IPS-15b (cell line): Measurements from ENCODE around the gene SLC5A1.
"Not testable (repeated sequence)": the region's sequence is repeated elsewhere in the genome, so short reads cannot be mapped to it uniquely, and the experiment has no call there.

ENCODE experiments used
- H3K27me3 ChIP-seq: one replicate; pipeline ENCODE4 v1.6.1; 2013; ENCODE audit warnings: low read length; ENCODE audit not compliant: control insufficient read depth, insufficient read depth
- H3K36me3 ChIP-seq: one replicate; pipeline ENCODE4 v1.6.1; 2013; ENCODE audit warnings: low read length; ENCODE audit not compliant: control insufficient read depth, insufficient read depth
- H3K4me1 ChIP-seq: one replicate; pipeline ENCODE4 v1.6.1; 2013; ENCODE audit warnings: mild to moderate bottlenecking, low read length; ENCODE audit not compliant: control insufficient read depth, insufficient read depth
- H3K4me3 ChIP-seq: one replicate; pipeline ENCODE4 v1.5.1; 2013; ENCODE audit warnings: low read depth, low read length
- H3K9ac ChIP-seq: one replicate; pipeline ENCODE4 v1.6.1; 2013; ENCODE audit warnings: low read depth, mild to moderate bottlenecking, low read length
- H3K9me3 ChIP-seq: one replicate; pipeline ENCODE4 v1.6.1; 2013; ENCODE audit warnings: mild to moderate bottlenecking, low read length; ENCODE audit not compliant: control insufficient read depth, insufficient read depth

Gene SLC5A1

DNA sequence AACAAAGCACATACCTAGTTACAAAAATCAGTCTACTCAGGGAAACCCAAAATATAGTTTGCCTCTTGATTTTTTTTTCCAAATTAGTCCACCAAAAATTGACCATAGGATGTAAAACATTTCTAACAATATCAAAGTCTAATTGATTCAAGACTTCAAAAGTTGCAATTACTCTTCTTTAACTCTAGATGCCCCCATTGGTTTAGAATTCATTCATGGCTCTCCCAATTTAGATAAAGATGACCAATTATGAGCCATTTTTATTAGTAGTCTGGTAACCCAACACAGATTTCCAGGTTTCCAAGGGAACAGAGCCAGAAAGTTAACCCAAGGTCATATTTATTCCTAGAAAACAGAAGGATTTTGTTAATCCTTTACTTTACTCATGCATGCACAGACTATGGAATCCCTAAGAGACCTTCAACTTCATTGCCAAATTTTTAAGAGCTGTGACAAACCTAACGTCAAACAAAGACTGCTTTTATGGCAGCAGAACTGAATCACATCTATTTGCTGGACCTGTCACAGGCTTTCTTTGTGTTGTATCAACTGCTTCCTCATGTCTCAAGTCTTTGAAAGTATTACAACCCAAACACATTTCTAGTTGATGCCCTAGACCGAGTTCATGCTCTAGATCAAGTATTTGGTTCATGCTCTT lies 60.7 kb downstream of the SLC5A1 start:
- Histone ChIP-seq H3K9me3 (no peaks in the 10 kb centered on the region), H3K27me3 (peaks cover 8% of the 10 kb centered on the region), H3K4me1 (peaks cover 2% of the 10 kb centered on the region), H3K9ac (no peak overlapping the region), H3K36me3 (no peaks in the 10 kb centered on the region), H3K4me3 (no peak overlapping the region)

GRCh38 chr22:32106930-32107329 lies 63.9 kb downstream of the SLC5A1 start:
- Histone ChIP-seq H3K4me3 (no peak overlapping the region), H3K27me3 (peaks cover 2% of the 10 kb centered on the region), H3K36me3 (no peaks in the 10 kb centered on the region), H3K9me3 (no peaks in the 10 kb centered on the region), H3K4me1 (peaks cover 2% of the 10 kb centered on the region), H3K9ac (no peak overlapping the region)

DNA sequence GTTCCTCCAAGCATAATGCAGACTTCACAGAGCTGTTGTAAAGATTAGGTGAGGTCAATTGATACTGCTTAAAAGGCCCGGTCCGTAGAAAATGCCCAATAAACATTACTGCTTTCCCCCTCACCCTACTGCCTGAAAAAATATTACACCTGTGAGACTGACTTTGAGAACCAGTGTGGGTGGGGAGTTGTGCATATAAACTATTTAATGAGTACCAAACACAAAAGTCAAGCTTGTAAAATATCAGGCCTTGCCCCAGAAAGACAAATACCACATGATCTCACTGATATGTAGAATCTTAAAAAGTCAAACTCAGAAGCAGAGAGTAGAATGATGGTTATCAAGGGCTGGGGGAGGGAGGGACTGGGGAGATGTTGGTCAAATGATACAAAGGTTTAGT lies 69.3 kb downstream of the SLC5A1 start:
- no peak overlapping the region for H3K9ac ChIP-seq
- H3K9me3 ChIP-seq = no peaks in the 10 kb centered on the region
- H3K4me1 ChIP-seq = no peaks in the 10 kb centered on the region
- no peak overlapping the region for H3K4me3 ChIP-seq
- peaks cover 4% of the 10 kb centered on the region for H3K27me3 ChIP-seq
- H3K36me3 ChIP-seq = no peaks in the 10 kb centered on the region

- Histone ChIP-seq H3K9me3 (no peaks in the 10 kb centered on the region), H3K36me3 (no peaks in the 10 kb centered on the region), H3K9ac (no peak overlapping the region), H3K27me3 (peaks cover 7% of the 10 kb centered on the region), H3K4me3 (no peak overlapping the region), H3K4me1 (no peaks in the 10 kb centered on the region)
These were observed 76.6 kb downstream of the SLC5A1 start for GRCh38 chr22:32119568-32120235.

DNA sequence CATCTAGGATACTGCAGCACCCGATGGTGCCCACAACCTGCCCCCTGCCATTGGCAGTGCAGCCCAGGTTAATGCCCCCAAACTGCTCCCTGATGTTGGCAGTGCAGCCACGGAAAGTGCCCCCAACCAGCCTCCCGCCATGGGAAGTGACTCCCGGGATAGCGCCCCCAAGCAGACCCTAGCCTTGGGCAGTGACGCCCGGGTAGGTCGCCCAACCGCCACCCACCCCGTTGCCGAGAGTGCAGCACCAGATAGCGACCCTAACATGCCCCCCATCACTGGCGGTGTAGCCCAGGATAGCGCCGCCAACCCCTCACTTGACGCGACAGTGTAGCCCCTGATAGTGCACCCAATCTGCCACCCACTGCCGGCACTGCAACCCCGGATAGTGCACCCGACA lies 77.5 kb downstream of the SLC5A1 start:
- H3K4me3 ChIP-seq = no peak overlapping the region
- no peaks in the 10 kb centered on the region for H3K9me3 ChIP-seq
- H3K36me3 ChIP-seq = no peaks in the 10 kb centered on the region

GRCh38 chr22:32122899-32123298 lies 79.8 kb downstream of the SLC5A1 start:
- Histone ChIP-seq H3K4me1 (no peaks in the 10 kb centered on the region), H3K27me3 (peaks cover 4% of the 10 kb centered on the region), H3K4me3 (no peak overlapping the region), H3K36me3 (no peaks in the 10 kb centered on the region), H3K9ac (no peak overlapping the region), H3K9me3 (no peaks in the 10 kb centered on the region)

More for the DNA sequence above, 77.5 kb downstream of the SLC5A1 start:
- Histone ChIP-seq H3K9ac (no peak overlapping the region), H3K27me3 (peaks cover 7% of the 10 kb centered on the region), H3K4me1 (no peaks in the 10 kb centered on the region)

- no peaks in the 10 kb centered on the region for H3K36me3 ChIP-seq
These were observed 80.6 kb downstream of the SLC5A1 start for GRCh38 chr22:32123657-32124056.

GRCh38 chr22:32127904-32128303 lies 84.8 kb downstream of the SLC5A1 start:
- H3K36me3 ChIP-seq = no peaks in the 10 kb centered on the region
- H3K27me3 ChIP-seq = peaks cover 4% of the 10 kb centered on the region
- no peaks in the 10 kb centered on the region for H3K4me1 ChIP-seq
- H3K4me3 ChIP-seq = no peak overlapping the region
- no peak overlapping the region for H3K9ac ChIP-seq
- no peaks in the 10 kb centered on the region for H3K9me3 ChIP-seq

More at GRCh38 chr22:32123657-32124056, 80.6 kb downstream of the SLC5A1 start:
- no peaks in the 10 kb centered on the region for H3K9me3 ChIP-seq
- no peak overlapping the region for H3K4me3 ChIP-seq
- H3K27me3 ChIP-seq = peaks cover 4% of the 10 kb centered on the region
- no peak overlapping the region for H3K9ac ChIP-seq
- H3K4me1 ChIP-seq = no peaks in the 10 kb centered on the region

DNA sequence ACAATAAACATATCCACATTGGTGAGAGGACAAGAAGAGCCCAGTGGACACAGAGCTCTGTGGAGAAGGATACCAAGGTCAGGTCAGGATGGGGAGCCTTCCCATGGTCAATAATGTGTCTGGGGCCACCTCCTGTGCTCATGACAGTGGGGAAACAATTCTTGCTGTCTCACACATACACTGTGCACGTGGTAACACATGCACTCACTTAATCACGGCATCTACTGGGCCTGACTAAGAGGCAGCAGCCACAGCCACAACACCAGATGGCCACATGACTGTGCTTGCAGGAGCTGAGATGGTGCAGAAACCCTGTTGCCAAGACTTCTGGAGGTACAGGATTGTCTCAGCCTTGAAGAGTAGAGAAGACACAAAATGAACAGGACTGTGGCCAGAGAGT lies 87.4 kb downstream of the SLC5A1 start:
- H3K9ac ChIP-seq = no peak overlapping the region
- H3K36me3 ChIP-seq = no peaks in the 10 kb centered on the region
- no peaks in the 10 kb centered on the region for H3K9me3 ChIP-seq
- H3K27me3 ChIP-seq = no peaks in the 10 kb centered on the region
- H3K4me1 ChIP-seq = no peaks in the 10 kb centered on the region
- no peak overlapping the region for H3K4me3 ChIP-seq

GRCh38 chr22:32132126-32132525 lies 89.1 kb downstream of the SLC5A1 start:
- no peak overlapping the region for H3K4me3 ChIP-seq
- no peaks in the 10 kb centered on the region for H3K4me1 ChIP-seq
- H3K36me3 ChIP-seq = no peaks in the 10 kb centered on the region
- no peaks in the 10 kb centered on the region for H3K9me3 ChIP-seq
- H3K9ac ChIP-seq = no peak overlapping the region
- no peaks in the 10 kb centered on the region for H3K27me3 ChIP-seq

GRCh38 chr22:32132783-32133182 lies 89.7 kb downstream of the SLC5A1 start:
- H3K9me3 ChIP-seq = no peaks in the 10 kb centered on the region
- no peak overlapping the region for H3K9ac ChIP-seq
- H3K36me3 ChIP-seq = no peaks in the 10 kb centered on the region
- no peaks in the 10 kb centered on the region for H3K4me1 ChIP-seq
- no peaks in the 10 kb centered on the region for H3K27me3 ChIP-seq
- H3K4me3 ChIP-seq = no peak overlapping the region

GRCh38 chr22:32134796-32135195 lies 91.7 kb downstream of the SLC5A1 start:
- not testable (repeated sequence) for H3K27me3 ChIP-seq, H3K4me1 ChIP-seq, H3K36me3 ChIP-seq, H3K9ac ChIP-seq, H3K9me3 ChIP-seq, H3K4me3 ChIP-seq
